GM18511 (cell line): ENCODE measurements around the gene TM9SF2.
"Not testable (repeated sequence)": the region's sequence is repeated elsewhere in the genome, so short reads cannot be mapped to it uniquely, and the experiment has no call there.

Source experiments
- ATAC-seq: cut with Tn5 transposase; IDR thresholded peaks from one replicate; pipeline ENCODE4 v1.9.1; 2021; ENCODE audit warnings: mild to moderate bottlenecking, moderate library complexity; ENCODE audit not compliant: unreplicated experiment

TM9SF2 gene

GRCh38 chr13:99491750-99492149, 9.5 kb upstream of the TM9SF2 start:
- ATAC-seq, result not testable (repeated sequence)

GRCh38 chr13:99495466-99496183, 5.6 kb upstream of the TM9SF2 start:
- no peak for ATAC-seq

DNA sequence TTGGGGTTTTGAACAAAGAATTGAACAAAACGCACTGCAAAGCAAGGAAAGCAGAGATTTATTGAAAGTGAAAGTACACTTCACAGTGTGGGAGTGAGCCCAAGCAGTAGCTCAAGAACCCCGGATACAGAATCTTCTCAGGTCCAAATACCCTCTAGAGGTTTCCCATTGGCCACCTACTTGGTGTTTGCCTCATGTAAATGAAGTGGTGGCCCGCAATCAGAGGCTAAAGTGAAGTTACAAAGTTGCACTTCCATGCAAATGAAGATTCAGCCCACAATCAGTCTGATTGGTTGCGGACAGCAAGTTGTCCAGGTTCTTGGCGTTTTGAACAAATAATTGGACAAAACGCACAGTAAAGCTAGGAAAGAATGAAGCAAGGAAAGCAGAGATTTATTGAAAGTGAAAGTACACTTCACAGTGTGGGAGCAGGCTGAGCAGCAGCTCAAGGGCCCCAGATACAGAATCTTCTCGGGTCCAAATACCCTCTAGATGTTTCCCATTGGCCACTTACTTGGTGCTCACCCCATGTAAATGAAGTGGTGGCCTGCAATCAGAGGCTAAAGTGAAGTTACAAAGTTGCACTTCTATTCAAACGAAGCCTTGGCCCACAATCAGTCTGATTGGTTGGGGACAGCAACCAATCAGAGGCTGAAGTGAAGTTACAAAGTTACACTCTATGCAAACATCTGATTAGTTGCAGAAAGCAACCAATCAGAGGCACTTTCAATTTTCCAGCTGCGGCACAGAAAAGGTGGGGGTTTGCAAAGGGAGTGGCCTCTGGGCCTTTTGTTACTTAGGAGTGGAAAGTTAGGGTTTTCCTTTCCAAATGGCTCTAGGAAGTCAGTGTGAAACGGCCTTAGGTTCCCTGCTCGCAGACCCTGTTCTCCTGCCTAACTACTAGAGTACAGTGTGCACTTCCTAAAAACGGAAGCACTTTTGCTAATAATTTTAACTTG, 4.8 kb upstream of the TM9SF2 start:
- ATAC-seq, result peak; percentile 50

DNA sequence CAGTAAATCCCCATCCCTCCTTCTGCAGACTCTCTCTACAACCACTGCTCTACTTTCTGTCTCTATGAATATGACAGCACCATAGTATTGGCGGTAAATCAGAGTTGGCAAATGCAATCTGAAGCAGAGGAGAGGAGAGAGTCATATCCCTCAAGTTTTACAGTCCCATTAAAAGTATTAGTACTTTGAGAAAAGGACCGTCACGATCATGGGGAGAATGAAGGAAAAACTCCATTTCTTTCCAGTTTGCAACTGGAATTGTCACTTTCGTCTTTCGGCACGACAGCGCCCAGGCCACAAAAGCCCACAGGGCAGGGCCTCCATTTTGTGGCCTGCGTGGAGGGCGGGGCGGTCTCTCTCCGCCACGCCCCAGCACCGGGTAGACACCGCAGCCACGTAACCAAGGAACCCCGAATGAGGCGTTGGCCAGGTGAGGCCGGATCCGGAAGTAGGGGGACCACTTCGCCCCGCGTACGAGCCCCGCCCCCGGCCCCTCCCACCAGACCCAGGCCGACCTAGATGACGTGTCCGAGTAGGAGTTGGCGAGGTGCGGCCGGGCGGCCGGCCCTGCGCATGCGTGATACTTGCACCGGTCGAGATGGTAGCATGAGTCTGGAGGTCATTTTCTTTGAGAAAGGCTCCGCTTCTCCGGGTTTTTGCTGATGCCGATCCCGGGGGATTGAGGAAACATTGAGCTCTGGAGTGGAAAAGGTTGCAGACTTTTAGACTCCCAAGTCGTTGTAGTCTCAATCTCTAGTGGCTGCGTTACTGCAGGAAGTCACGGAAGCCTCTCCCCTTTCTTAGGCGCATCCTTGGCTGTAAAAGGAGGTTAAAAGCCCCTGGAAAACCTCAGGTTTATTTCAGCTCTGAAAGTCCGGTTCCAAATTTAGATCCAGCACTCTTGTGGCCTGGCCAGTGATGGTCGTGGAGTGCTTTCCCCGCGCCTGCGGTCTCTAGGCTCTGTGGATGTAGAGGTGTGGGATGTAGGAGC, 2.8 kb upstream of the TM9SF2 start:
- ATAC-seq, result peak; percentile 56

GRCh38 chr13:99500839-99501183, 461 bp upstream of the TM9SF2 start:
- ATAC-seq, result peak; percentile 19

GRCh38 chr13:99501848-99502301, 603 bp downstream of the TM9SF2 start:
- no peak for ATAC-seq

DNA sequence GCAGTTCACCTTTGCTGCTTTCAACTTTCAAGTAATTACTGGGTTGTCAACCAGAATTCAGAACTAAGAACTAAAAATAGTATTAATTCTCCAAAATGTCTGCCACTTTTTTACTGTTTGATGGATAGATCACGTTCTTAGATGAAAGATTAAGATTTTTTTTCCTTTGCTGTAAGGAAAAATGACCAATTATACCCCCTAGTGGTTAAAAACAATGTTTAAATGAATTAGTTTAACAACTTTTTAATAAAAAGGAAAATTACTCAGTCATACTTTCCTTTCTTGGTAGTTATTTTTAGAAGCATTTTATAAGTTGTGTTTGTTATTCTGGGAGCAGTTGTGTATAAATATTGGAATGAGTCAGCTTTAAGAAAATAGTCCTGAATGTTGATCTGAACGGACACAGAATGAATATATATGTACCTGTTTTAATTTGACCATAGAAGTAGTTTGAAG, 4.6 kb downstream of the TM9SF2 start:
- no peak for ATAC-seq

DNA sequence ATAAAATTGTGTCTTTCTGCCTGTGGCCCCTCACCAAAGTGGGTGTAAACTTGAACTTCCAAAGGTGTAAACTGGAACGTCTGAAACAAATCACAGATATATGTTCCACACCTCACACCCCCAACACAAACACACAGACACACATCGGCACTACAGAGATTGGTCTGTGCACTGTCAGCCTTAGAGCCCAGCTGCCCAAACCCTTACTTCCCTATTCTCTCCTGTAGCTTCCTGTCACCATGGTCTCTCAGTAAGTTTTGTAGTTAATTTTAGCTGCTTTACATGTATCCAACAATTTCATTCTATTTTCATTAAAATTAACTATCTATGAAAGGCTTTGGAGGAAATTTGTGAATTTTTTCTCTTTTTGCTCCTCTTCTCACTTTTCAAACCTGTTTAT, 5.4 kb downstream of the TM9SF2 start:
- peak; percentile 83 for ATAC-seq

- no peak for ATAC-seq
Measured at GRCh38 chr13:99507054-99507453, 5.8 kb downstream of the TM9SF2 start.

DNA sequence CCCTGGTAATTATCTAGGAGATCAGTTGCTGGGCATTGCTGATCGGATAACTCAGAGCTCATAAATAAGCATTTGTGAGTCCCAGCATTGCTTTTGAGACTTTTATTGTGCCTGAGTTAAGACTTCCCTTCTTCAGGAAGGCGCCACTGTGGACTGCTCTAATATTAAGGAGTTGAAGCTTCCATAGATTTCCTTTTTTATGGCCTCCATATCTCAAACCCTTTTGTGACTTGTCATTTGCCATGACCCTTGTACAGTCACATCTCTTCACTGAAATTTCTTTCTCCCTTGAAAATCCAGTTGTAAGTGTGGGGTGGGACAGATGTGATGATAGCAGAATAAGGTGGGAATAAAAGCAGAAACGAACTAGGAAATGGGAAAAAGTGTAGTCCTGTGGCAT, 6.3 kb downstream of the TM9SF2 start:
- no peak for ATAC-seq

GRCh38 chr13:99507986-99508385, 6.7 kb downstream of the TM9SF2 start:
- no peak for ATAC-seq

DNA sequence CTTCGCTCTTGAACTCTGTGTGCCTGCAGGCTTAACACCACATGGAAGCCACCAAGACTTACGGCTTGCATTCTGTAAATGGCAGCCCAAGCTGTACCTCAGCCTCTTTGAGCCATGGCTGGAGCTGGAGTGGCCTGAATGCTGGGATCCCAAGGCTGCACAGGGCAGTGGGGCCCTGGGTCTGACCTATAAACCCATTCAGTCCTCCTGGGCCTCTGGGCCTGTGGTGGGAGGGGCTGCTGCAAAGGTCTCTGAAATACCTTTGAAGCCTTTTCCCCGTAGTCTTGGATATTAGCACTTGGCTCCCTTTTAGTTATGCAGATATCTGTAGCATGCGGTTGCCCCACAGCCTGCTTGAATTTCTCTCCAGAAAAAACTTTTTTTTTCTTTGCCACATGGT, 8.2 kb downstream of the TM9SF2 start:
- no peak for ATAC-seq

DNA sequence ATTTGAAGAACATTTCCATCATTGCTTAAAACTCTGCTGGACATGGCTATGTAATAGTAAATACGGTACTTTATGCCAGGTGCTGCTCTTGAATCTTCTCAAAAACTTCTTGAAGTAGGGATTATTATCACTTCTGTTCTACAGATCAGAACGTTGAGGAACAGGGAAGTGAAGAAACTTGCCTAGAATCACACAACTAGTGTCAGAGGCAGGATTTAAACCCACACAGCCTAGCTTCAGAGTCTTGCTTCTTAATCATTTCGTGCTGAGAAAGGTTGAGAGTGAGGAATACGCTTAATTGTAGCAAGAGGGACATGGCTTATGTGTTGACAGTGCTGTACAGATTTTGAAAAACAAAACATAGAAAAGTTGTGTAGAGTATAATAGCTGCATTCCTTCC, 13.5 kb downstream of the TM9SF2 start:
- ATAC-seq, result no peak

DNA sequence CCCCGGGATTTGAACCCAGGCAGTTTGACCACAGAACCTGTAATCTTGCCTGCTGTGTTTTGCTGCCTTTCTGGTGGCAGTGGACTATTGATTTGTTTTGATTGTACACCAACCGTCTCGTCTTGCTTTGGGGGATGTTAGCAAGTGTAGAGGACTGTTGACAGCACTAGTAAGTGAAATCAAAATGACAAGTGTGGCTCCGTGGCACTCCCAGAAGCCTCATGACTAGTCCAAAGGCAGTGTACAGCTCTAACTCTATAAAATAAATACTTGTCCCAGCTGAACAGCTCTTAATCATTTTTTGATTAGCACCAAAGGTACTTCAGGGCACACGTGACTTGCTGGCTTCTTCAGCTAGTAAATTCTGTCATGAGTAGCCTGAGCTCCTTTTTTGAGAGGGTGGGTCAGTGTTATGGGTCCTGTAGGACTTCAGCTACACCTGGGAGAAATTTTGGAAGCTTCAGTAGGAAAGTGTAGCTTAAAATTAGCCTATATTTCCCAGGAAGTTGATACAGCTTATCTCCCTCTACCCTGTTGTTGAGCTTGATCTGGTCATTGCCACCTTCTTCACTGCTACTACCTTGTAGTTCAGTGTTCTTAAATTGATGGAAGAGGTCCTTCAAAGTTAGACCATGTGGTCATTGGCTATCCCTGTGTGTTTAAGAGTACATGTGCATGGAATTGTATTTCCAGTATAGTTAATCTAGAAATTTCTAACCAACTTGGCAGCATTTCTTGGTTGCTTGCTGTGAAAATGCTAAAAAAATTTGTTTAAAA, 15.1 kb downstream of the TM9SF2 start:
- ATAC-seq, result no peak

DNA sequence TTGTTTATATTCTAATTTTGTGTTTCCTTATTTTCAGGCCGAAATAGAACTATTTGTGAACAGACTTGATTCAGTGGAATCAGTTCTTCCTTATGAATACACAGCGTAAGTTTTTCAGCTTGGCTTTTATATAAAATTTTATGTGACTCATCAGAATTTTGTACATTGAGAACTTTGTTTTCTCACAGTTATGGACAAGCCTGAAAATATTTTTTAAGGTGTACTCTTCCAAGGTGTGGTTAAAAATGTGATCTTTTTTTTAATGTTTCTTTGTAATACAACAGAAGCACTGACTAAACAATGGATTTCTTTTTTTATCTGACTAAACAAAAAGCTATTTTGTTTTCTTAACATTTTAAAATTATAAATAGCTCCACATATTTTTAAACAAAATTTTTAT, 16.3 kb downstream of the TM9SF2 start:
- ATAC-seq, result no peak

DNA sequence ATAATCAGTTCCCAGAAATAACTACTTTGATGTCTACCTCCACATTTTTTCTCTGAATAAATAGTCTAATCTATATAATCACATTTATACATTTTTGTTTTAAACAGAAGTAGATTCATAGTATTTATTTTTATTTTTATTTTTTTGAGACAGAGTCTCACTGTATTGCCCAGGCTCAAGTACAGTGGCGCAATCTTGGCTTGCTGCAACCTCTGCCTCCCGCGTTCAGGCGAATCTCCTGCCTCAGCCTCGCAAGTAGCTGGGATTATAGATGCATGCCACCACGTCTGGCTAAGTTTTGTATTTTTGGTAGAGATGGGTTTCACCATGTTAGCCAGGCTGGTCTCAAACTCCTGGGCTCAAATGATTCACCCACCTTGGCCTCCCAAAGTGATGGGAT, 16.7 kb downstream of the TM9SF2 start:
- ATAC-seq, result no peak

DNA sequence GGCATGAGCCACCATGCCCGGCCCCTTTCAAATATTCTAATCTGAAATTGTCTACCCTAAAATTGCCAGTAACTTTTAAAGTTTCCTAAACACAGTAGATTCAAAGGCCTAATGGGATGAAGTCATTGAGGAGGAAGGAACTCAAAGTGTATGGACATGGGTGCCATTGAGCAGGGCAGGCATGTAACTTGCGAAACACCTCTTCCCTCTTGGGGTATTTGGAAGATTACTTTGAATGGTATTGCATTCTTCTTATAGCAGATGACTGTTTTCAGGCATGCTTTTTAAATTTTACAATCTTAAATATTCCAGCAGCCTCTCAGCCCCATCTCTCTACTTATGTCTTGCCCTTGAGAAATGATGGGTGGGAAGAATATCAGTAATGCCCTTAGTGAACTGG, 21.0 kb downstream of the TM9SF2 start:
- ATAC-seq, result no peak

- ATAC-seq, result no peak
Measured at GRCh38 chr13:99523838-99524237, 22.6 kb downstream of the TM9SF2 start.

DNA sequence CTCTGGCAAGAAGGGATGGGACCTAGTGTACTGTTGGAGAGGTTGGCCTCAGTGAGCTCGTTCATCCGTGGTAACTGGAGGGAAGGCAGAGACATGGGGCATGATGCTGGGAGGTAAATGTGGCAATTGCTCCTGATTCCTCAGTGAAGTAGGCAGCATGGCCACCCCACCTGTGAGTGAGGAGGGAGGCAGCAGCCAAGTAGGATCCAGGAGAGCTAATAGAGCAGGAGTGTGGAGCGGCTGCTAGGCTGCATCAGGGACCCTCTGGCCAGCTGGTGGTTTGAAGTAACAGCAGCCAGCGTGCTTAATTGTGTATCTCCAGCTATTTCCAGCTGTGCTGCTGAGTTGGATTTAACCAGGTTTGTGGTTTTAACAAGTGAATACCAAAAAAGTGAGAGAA, 24.7 kb downstream of the TM9SF2 start:
- no peak for ATAC-seq

DNA sequence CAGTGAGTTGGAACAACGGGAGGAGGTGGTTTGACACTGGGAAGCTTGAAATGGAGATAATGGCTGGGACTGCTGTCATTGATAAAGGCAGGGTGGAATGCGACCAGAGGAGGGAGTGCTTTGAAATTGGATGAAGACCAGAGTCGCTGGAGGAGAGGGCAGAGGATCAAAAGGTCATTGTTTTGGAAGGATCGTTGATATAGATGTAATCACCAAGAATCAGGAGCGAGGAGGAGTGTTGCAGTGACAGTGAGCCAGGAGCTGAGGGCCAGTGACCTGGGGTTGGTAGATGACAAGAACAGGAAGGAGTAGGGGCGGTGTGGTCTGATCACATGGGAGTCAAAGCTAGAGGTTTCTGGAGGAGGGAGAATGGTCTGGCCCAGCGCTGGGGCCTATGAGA, 25.3 kb downstream of the TM9SF2 start:
- ATAC-seq, result no peak
